ENCODE measurements around the gene SLC35A5.
A peak's percentile ranks its signal among the peaks of the same experiment; 100 is the strongest.

Gene SLC35A5

GRCh38 chr3:112572701-112573100 lies 10.9 kb downstream of the SLC35A5 start:
- DNase-seq, result no peak

GRCh38 chr3:112579232-112579631 lies 17.4 kb downstream of the SLC35A5 start:
- no peak for DNase-seq

GRCh38 chr3:112579697-112580096 lies 17.9 kb downstream of the SLC35A5 start:
- DNase-seq, result no peak

GRCh38 chr3:112582244-112582874 lies 20.5 kb downstream of the SLC35A5 start:
- peak in 1 of 2 experiments; percentile 13 for DNase-seq

GRCh38 chr3:112583105-112583504 lies 21.3 kb downstream of the SLC35A5 start:
- no peak for DNase-seq

- DNase-seq, result no peak
Observed at GRCh38 chr3:112585782-112586181, 23.9 kb downstream of the SLC35A5 start.

- DNase-seq, result no peak
Observed at GRCh38 chr3:112587336-112587735, 25.5 kb downstream of the SLC35A5 start.

- DNase-seq, result no peak
Observed at GRCh38 chr3:112593258-112593657, 31.4 kb downstream of the SLC35A5 start.

GRCh38 chr3:112594856-112595255 lies 33.0 kb downstream of the SLC35A5 start:
- DNase-seq, result no peak

- DNase-seq, result no peak
Observed at GRCh38 chr3:112597945-112598344, 36.1 kb downstream of the SLC35A5 start.

- no peak for DNase-seq
Observed at GRCh38 chr3:112598731-112599130, 36.9 kb downstream of the SLC35A5 start.

- DNase-seq, result no peak
Observed at GRCh38 chr3:112602217-112602838, 40.5 kb downstream of the SLC35A5 start.

GRCh38 chr3:112604536-112604935 lies 42.7 kb downstream of the SLC35A5 start:
- no peak for DNase-seq

- DNase-seq, result no peak
Observed at GRCh38 chr3:112605285-112605684, 43.4 kb downstream of the SLC35A5 start.

- no peak for DNase-seq
Observed at GRCh38 chr3:112606098-112606497, 44.3 kb downstream of the SLC35A5 start.

GRCh38 chr3:112607863-112608262 lies 46.0 kb downstream of the SLC35A5 start:
- DNase-seq, result no peak

- no peak for DNase-seq
Observed at GRCh38 chr3:112610121-112610520, 48.3 kb downstream of the SLC35A5 start.

- DNase-seq, result no peak
Observed at GRCh38 chr3:112611752-112612515, 50.1 kb downstream of the SLC35A5 start.

GRCh38 chr3:112615989-112616731 lies 54.3 kb downstream of the SLC35A5 start:
- no peak for DNase-seq

GRCh38 chr3:112617285-112617684 lies 55.4 kb downstream of the SLC35A5 start:
- no peak for DNase-seq

- no peak for DNase-seq
Observed at GRCh38 chr3:112619295-112619694, 57.5 kb downstream of the SLC35A5 start.

- no peak for DNase-seq
Observed at GRCh38 chr3:112623213-112623612, 61.4 kb downstream of the SLC35A5 start.

GRCh38 chr3:112623717-112624116 lies 61.9 kb downstream of the SLC35A5 start:
- no peak for DNase-seq

Data from NCI-H1930 (cell line).